ENCODE measurements around the gene RFNG.

The RFNG gene

GRCh38 chr17:82013772-82014321 lies 37.8 kb downstream of the RFNG start:
- no peak for DNase-seq (ENCODE audit: low spot score)

GRCh38 chr17:82013341-82013740 lies 38.3 kb downstream of the RFNG start:
- DNase-seq (ENCODE audit: low spot score) = no peak

DNA sequence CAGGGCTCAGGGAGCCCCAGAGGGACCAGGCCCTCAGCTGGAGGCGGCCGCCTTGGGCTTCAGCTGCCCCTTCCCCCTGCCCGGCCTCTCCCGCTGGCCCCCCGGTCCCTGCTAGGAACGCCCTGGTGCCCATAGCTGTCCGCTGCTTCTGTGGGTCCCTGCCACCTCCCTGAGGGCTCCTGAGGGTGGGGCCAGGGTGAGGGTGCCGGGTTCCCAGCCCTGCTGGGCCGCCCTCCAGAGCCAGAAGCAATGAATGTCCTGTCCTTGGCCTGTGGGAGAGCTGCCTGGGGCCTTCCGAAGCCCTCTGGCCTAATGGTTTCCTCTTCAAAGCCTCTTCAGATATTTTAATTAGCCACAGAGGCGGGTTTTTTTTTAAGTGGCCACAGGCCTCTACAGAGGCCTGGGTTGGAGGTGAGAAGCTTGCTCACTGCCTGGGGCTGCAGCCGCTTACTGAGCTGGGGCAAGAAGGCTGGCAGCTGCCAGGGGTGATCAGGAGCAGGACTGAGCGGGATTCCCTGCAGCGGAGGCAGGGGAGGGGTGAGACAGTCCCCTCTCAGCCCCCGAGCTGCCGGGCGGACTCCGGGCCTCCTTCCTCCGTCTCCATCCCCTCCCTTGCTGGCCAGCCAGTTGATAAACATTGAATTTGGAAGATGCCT lies 38.8 kb downstream of the RFNG start:
- no peak for DNase-seq (ENCODE audit: low spot score)

GRCh38 chr17:82012261-82012639 lies 39.4 kb downstream of the RFNG start:
- DNase-seq (ENCODE audit: low spot score) = no peak

GRCh38 chr17:82011617-82012187 lies 39.9 kb downstream of the RFNG start:
- DNase-seq (ENCODE audit: low spot score) = no peak

- DNase-seq (ENCODE audit: low spot score) = no peak
Measured at GRCh38 chr17:82010575-82011525, 40.8 kb downstream of the RFNG start.

DNA sequence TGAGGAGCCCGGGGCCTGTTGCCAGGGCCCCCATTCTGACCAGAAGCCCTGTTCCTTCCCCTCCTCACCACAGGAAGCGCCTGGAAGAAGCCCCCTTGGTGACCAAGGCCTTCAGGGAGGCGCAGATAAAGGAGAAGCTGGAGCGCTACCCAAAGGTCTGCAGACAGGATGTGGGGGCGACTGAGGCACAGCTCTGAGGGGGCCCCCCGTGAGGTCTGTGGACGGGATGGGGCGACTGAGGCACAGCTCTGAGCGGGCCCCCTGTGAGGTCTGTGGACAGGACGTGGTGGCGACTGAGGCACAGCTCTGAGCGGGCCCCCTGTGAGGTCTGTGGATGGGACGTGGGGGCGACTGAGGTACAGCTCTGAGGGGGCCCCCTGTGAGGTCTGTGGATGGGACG lies 42.2 kb downstream of the RFNG start:
- no peak for DNase-seq (ENCODE audit: low spot score)

DNA sequence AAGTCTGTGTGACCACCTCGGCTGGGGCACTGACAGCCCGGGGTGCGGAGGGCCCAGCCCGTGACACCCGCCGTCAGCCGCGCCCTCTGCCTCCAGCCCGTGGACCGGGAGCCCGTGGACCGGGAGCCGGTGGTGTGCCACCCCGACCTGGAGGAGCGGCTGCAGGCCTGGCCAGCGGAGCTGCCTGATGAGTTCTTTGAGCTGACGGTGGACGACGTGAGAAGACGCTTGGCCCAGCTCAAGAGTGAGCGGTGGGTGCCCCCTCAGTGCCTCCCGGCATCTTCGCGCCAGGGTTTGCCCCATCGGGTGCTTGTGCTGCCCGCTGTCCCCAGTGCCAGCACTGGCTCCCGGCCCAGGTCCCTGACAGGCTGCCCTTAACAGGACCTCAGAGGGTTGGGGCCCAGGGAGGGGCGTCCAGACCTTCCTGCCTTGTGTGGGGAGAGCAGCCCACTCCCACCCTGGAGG lies 42.6 kb downstream of the RFNG start:
- DNase-seq (ENCODE audit: low spot score) = no peak

DNA sequence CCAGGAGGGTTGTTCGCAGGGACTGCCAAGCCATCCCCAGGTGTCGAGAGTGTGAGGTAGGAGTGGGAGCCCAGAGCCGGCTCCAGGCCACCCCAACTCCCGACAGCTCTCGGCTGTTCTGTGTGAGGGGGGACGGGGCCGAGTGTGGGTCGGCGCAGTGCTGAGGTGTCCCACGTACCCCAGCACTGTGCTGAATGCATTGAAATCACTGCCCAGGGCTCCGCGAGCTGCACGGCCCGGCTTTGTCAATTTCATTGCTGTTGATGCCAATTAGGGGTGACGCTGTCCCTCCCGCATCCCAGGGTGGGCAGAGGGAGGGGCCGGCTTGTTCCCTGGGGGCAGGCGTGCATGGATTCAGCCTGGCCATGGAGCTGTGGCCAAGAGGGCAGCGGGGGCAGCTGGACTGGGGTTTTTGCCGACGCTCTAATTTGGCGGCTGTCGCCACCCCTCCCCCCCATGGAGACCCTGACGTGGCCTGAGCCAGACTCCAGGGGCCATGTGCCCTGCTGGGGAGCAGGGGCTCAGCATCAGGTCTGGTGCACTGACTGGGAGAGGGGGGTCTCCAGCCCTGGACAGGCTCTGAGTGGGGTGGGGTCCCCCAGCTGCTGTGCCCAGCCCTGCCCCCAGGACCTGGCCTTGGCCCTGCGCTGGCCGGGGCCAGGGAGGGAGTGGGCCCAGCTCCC lies 43.2 kb downstream of the RFNG start:
- no peak for DNase-seq (ENCODE audit: low spot score)

- DNase-seq (ENCODE audit: low spot score) = no peak
Measured at GRCh38 chr17:82007495-82008257, 43.9 kb downstream of the RFNG start.

DNA sequence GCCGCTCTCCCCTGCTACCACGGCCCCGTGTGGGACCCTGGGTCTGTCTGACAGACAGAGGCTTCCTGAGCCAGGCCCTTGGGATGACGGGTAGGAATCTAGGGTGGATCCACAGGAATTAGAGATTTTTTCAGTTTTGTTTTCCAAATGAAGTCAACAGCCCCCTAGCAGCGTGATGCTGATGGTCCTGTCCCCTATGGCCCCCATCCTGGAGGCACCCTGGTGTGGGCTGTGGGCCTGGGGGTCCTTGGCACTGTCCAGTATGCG lies 44.5 kb downstream of the RFNG start:
- DNase-seq (ENCODE audit: low spot score) = no peak

DNA sequence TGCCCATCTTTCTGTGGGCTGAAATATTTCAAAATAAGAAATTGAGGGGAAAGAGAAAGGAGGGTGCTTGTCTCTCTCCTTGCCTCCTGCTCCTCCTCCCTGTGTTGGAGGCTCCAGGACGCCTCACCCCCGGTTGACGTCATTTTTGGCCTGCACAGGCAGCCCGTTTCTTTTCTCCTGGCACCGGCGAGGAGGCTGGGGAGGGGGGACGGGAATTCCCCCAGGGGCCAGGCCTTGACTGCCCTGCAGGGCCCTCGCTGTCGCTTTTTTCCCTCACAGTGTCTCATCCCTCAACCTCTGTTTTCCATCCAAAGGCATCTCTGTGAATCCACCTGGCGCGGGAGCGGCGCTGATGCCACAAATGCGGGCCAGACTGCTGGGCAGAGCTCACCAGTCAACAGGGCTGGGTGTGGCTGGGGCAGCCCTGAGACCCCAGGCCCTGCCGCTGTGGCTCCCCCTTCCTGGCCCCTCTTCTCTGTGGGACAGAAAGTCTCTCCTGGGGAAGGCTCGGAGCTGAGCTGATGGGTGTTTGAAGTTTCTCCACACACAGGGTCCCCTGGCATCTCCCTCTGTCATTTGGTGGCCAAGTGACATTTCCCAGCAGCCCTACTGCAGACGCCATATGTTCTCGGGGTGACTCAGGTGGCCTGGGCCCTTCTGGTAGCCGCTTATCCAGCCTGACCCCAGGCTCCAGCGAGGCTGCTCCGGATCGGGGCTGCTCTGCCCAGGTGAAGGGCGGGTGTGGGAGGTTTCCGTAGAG lies 45.0 kb downstream of the RFNG start:
- DNase-seq (ENCODE audit: low spot score) = no peak

DNA sequence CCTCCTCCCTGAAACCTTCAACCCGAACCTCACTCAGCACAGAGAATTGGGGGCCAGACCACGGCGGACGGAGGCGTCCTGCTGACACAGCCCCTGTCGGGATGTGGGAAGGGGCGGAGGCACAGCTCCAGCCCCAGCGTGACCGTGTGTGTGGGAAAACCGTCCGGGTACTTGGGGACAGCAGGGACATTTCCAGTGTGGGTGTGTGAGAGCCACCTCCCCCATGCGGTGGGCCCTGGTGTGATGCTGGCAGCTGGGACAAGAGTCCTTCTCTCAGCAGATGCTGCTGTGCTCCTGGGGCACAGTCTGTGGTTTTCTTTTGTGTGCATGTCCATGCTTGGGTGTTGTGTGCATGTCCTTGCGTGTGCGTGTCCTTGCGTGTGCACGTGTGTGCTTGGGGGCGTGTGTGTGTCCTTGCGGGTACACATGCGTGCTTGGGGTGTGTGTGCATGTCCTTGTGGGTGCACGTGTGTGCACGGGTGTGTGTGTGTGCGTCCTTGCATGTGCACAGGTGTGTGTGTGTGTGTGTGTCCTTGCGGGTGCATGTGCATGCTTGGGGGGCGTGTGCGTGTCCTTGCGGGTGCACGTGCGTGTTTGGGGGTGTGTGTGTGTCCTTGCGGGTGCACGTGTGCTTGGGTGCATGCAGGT lies 45.8 kb downstream of the RFNG start:
- no peak for DNase-seq (ENCODE audit: low spot score)

GRCh38 chr17:82004517-82005455 lies 46.8 kb downstream of the RFNG start:
- DNase-seq (ENCODE audit: low spot score) = no peak

DNA sequence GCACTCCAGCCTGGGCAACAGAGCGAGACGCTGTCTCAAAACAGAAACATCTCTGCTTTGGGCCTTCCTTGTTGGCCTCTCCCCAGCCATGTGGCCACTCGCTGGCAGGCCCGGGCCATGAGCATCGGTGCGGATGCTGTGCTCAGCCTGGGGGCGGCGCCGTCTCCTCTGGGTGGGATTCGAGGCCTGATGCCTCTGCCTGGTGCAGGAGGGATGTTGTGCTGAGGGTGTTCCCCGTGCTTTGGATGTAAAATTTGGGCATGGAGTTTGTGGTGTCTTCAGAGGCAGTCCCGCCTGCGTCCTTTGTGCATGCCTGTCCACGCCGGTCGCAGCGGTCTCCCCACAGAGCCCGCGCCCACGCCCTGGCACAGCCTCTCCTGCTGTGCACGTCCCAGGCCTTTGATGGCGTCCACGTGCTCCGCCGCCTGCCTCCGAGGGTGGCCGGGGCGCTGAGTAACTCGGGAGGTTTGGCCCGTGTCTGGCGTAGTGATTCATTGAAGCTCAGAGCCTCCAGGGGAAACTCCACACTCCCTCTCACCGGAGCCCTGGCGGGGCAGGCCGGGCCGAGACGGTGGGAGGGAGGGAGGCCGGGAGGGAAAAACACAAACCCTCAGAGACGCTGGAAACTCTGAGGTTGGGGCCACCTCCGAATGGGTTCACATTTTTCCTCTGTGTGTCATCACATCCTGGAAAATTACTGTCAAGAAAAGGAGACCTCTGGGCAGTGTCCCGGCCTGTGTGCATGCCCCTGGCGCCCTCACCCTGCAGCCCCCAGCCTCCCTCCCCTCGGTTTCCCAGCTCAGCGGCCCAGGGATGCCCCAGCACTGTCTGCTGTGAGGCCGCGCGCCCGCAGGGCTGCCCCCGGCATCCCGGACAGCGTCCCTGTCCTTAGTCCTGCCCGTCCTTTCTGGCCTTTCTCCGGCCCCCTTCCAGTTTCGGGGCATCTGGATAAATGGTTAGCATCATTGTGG lies 47.9 kb downstream of the RFNG start:
- DNase-seq (ENCODE audit: low spot score) = no peak

GRCh38 chr17:82001571-82002056 lies 50.0 kb downstream of the RFNG start:
- no peak for DNase-seq (ENCODE audit: low spot score)

- no peak for DNase-seq (ENCODE audit: low spot score)
Measured at GRCh38 chr17:82000803-82001570, 50.6 kb downstream of the RFNG start.

Measured in D341Med (cell line).